Mesodermal cell (in vitro differentiated cells): ENCODE results near the gene SLF2.
"Not testable (repeated sequence)": the region's sequence is repeated elsewhere in the genome, so short reads cannot be mapped to it uniquely, and the experiment has no call there.

Source experiments
- H3K27ac ChIP-seq: 2 replicates; pipeline ENCODE4 v1.7.0; 2013; ENCODE audit warnings: mild to moderate bottlenecking, low read depth, low read length, moderate library complexity; ENCODE audit not compliant: severe bottlenecking
- H3K36me3 ChIP-seq: 2 replicates; pipeline ENCODE4 v1.7.1; 2013; ENCODE audit warnings: mild to moderate bottlenecking, low read length, moderate library complexity; ENCODE audit not compliant: control insufficient read depth, insufficient read depth
- H3K4me1 ChIP-seq: one replicate; pipeline ENCODE4 v1.7.1; 2013; ENCODE audit warnings: mild to moderate bottlenecking, low read length; ENCODE audit not compliant: insufficient read depth, control insufficient read depth, poor library complexity, severe bottlenecking
- H3K4me3 ChIP-seq: 2 replicates; pipeline ENCODE4 v1.7.0; 2013; ENCODE audit warnings: low read length, control low read depth, mild to moderate bottlenecking; ENCODE audit not compliant: insufficient read depth, poor library complexity, severe bottlenecking; ENCODE audit errors: extremely low read depth
- H3K9me3 ChIP-seq: 2 replicates; pipeline ENCODE4 v1.7.1; 2013; ENCODE audit warnings: mild to moderate bottlenecking, low read length, moderate library complexity; ENCODE audit not compliant: control insufficient read depth
- WGBS, 2 experiments: methylation state at CpG; one replicate each; pipeline ENCODE4 v1.1.5; 2013; ENCODE audit warnings: missing lambda C conversion rate in 2 of 2; ENCODE audit not compliant: insufficient coverage in 2 of 2; 5-methylcytosine and 5-hydroxymethylcytosine counted together

The SLF2 gene

GRCh38 chr10:100881556-100882213, 31.1 kb upstream of the SLF2 start:
- Histone ChIP-seq H3K36me3 (no peaks in the 10 kb centered on the region), H3K9me3 (no peaks in the 10 kb centered on the region), H3K4me3 (no peak overlapping the region), H3K27ac (no peak overlapping the region), H3K4me1 (peaks cover 13% of the 10 kb centered on the region)
- 81 to 95% methylated on average over 4 to 5 of the region's 5 CpGs for WGBS, 2 experiments

DNA sequence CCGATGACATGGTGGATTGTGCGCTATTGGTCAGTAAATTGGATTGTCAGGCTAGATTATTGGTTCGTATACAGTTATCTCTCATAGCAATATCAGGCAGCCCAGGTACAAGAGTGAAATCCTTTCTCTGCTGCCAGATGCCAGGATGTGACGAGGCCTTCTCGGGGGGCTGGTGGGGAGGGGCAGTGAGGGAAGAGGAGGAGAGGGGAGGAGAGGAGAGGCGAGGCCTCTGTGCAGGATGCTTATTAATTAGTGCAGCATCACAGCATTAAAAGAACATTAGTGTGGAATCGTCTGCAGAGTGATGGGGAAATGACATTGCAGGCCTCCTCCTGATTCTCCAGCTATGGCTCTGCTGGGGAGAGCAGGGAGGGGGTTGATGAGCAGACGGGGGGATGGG, 30.5 kb upstream of the SLF2 start:
- Histone ChIP-seq H3K36me3 (no peaks in the 10 kb centered on the region), H3K27ac (no peak overlapping the region), H3K9me3 (no peaks in the 10 kb centered on the region), H3K4me1 (peaks cover 13% of the 10 kb centered on the region), H3K4me3 (no peak overlapping the region)
- WGBS, 2 experiments = 83 to 87% methylated on average over 4 to 7 of the region's 8 CpGs

- no peak overlapping the region for H3K27ac ChIP-seq
Measured at GRCh38 chr10:100882671-100883311, 30.0 kb upstream of the SLF2 start.

GRCh38 chr10:100883312-100883821, 29.4 kb upstream of the SLF2 start:
- Histone ChIP-seq H3K27ac (no peak overlapping the region), H3K9me3 (no peaks in the 10 kb centered on the region), H3K4me1 (peaks cover 9% of the 10 kb centered on the region), H3K36me3 (no peaks in the 10 kb centered on the region), H3K4me3 (no peak overlapping the region)
- 89 to 90% methylated on average over 14 of the region's 14 CpGs for WGBS, 2 experiments

More at GRCh38 chr10:100882671-100883311, 30.0 kb upstream of the SLF2 start:
- Histone ChIP-seq H3K4me3 (no peak overlapping the region), H3K4me1 (peaks cover 13% of the 10 kb centered on the region), H3K36me3 (no peaks in the 10 kb centered on the region), H3K9me3 (no peaks in the 10 kb centered on the region)
- WGBS, 2 experiments = 91 to 94% methylated on average over 23 of the region's 23 CpGs

GRCh38 chr10:100885611-100886010, 27.2 kb upstream of the SLF2 start:
- H3K27ac ChIP-seq, H3K4me3 ChIP-seq, H3K9me3 ChIP-seq, H3K36me3 ChIP-seq: not testable (repeated sequence)
- H3K4me1 ChIP-seq = peaks cover 22% of the 10 kb centered on the region
- WGBS, 2 experiments = 91 to 100% methylated on average over 3 to 13 of the region's 13 CpGs

GRCh38 chr10:100886091-100886490, 26.7 kb upstream of the SLF2 start:
- H3K9me3 ChIP-seq = no peaks in the 10 kb centered on the region
- H3K4me1 ChIP-seq = peaks cover 23% of the 10 kb centered on the region
- no CpG with 5 or more reads among the region's 3 CpGs for WGBS, 2 experiments
- H3K36me3 ChIP-seq = no peaks in the 10 kb centered on the region
- H3K27ac ChIP-seq = no peak overlapping the region
- no peak overlapping the region for H3K4me3 ChIP-seq

DNA sequence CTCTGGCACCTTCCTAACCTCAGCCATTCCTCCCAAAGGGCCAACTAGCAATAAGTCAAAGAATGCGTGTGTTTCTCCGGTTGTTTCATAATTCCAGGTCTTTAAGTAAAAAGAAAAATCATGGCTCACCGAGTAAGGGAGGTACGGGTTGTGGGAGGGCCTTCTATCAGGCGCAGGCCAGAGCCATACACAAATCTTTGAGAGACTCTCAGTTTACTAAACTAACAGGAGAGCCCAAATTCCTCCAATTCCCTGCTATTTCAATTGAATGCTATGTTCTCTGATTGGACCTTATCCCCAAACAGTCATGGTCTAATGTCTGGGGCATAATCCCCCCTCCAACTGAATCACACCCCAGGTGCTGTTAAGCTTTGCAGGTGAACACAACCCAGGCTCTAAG, 26.2 kb upstream of the SLF2 start:
- Histone ChIP-seq H3K4me1 (peaks cover 24% of the 10 kb centered on the region), H3K36me3 (no peaks in the 10 kb centered on the region), H3K4me3 (no peak overlapping the region), H3K9me3 (no peaks in the 10 kb centered on the region), H3K27ac (no peak overlapping the region)
- 97 to 100% methylated on average over 4 to 5 of the region's 5 CpGs for WGBS, 2 experiments

- H3K27ac ChIP-seq = no peak overlapping the region
- H3K9me3 ChIP-seq = no peaks in the 10 kb centered on the region
- H3K36me3 ChIP-seq = no peaks in the 10 kb centered on the region
- WGBS, 2 experiments = 77 to 92% methylated on average over 4 to 5 of the region's 6 CpGs
- H3K4me1 ChIP-seq = peaks cover 24% of the 10 kb centered on the region
- H3K4me3 ChIP-seq = no peak overlapping the region
Measured at GRCh38 chr10:100886963-100887362, 25.8 kb upstream of the SLF2 start.

GRCh38 chr10:100887761-100888296, 24.9 kb upstream of the SLF2 start:
- no peak overlapping the region for H3K27ac ChIP-seq
- 89 to 94% methylated on average over 13 to 14 of the region's 14 CpGs for WGBS, 2 experiments
- peaks cover 21% of the 10 kb centered on the region for H3K4me1 ChIP-seq
- no peaks in the 10 kb centered on the region for H3K9me3 ChIP-seq
- H3K4me3 ChIP-seq = no peak overlapping the region
- H3K36me3 ChIP-seq = no peaks in the 10 kb centered on the region

DNA sequence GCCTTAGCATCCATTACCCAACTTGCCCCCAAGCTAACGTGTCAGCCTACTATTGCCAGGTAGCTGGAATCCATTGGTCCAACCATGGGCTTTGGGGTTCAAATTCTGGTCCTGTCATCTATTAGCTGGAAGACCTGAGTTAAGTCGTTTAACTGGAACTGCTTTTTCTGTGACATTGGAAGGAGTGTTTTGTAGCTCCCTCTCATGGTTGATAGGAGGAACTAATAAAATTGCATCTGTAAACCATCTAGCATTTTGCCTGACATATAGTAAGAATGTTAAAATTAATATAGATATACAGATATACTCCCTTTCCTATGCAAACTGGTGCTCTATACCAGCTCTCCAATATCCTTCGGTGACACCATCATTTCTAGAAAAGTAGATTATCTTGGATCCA, 23.8 kb upstream of the SLF2 start:
- Histone ChIP-seq H3K4me3 (no peak overlapping the region), H3K36me3 (no peaks in the 10 kb centered on the region), H3K4me1 (peaks cover 21% of the 10 kb centered on the region), H3K9me3 (no peaks in the 10 kb centered on the region), H3K27ac (no peak overlapping the region)
- WGBS, 2 experiments = 67 to 100% methylated on average over 1 of the region's 3 CpGs

DNA sequence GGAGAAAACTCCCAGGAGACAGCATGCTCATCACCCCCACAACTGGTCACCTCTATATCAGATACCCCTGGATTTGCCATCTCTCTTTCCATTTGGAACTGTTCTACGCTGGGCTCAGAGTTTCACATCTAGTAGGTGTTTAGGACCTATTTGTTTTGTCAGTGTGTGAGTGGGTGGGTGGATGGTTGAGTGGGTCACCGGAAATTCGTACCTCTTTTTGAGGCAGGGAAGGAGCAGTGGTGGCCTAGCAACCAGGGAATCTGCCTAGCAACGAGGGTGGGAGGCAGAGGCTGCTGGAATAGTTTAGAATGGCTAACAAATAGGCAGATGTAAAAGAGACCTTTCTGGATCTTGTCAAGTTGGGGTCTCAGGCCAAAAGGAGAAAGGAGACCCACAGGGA, 23.2 kb upstream of the SLF2 start:
- H3K9me3 ChIP-seq = no peaks in the 10 kb centered on the region
- H3K4me1 ChIP-seq = peaks cover 21% of the 10 kb centered on the region
- WGBS, 2 experiments = 66 to 68% methylated on average over 3 of the region's 4 CpGs
- H3K4me3 ChIP-seq = no peak overlapping the region
- no peaks in the 10 kb centered on the region for H3K36me3 ChIP-seq
- no peak overlapping the region for H3K27ac ChIP-seq
